Glutamatergic neuron (in vitro differentiated cells): ENCODE measurements around the gene CDKN2B-AS1. TPM values are rescaled to one million over a fixed set of nuclear protein-coding genes. Genes with fewer than 3 reads are reported as not detected.
A peak's percentile ranks its signal among the peaks of the same experiment; 100 is the strongest.

Experiments used
- DNase-seq: peaks from one replicate; pipeline ENCODE4 v3.0.0; 2022
- H3K27ac Mint-ChIP-seq: one replicate; pipeline ENCODE4 v1.8.0; 2020; ENCODE audit warnings: mild to moderate bottlenecking, mixed read lengths, inconsistent platforms; ENCODE audit not compliant: unreplicated experiment
- H3K27me3 Mint-ChIP-seq: one replicate; pipeline ENCODE4 v1.8.0; 2020; ENCODE audit warnings: mild to moderate bottlenecking, moderate library complexity, mixed read lengths, inconsistent platforms; ENCODE audit not compliant: unreplicated experiment
- H3K36me3 Mint-ChIP-seq: one replicate; pipeline ENCODE4 v1.8.0; 2020; ENCODE audit warnings: mild to moderate bottlenecking, mixed read lengths, inconsistent platforms; ENCODE audit not compliant: unreplicated experiment
- H3K4me1 Mint-ChIP-seq: one replicate; pipeline ENCODE4 v1.8.0; 2020; ENCODE audit warnings: mild to moderate bottlenecking, low read depth, mixed read lengths, inconsistent platforms; ENCODE audit not compliant: unreplicated experiment
- H3K4me3 Mint-ChIP-seq: one replicate; pipeline ENCODE4 v1.8.0; 2020; ENCODE audit warnings: mild to moderate bottlenecking, mixed read lengths, inconsistent platforms; ENCODE audit not compliant: unreplicated experiment
- H3K9me3 Mint-ChIP-seq: one replicate; pipeline ENCODE4 v1.8.0; 2020; ENCODE audit warnings: mild to moderate bottlenecking, moderate library complexity, mixed read lengths, inconsistent platforms; ENCODE audit not compliant: unreplicated experiment
- CTCF ChIP-seq: fragments of 200-600 bp; sonication (generic); IDR thresholded peaks from one replicate; pipeline ENCODE4 v1.5.0; 2021; ENCODE audit not compliant: partially characterized antibody, unreplicated experiment
- total RNA-seq: library from RNA; stranded (reverse); fragmentation: NEBNext Ultra II Directional; extraction: Animal tissue kit (Norgen Biotek cat#: 25700); gene quantifications from one replicate; pipeline ENCODE4 v1.2.1, GENCODE V29; 2021; ENCODE audit not compliant: unreplicated experiment

Gene CDKN2B-AS1
- total RNA-seq, 1 donor from 2014 or later: not detected

GRCh38 chr9:21996858-21997257 lies 2.3 kb downstream of the CDKN2B-AS1 start:
- TF ChIP-seq CTCF: no peak
- Mint-ChIP-seq H3K27me3 (peaks cover 21% of the 10 kb centered on the region), H3K27ac (no peak overlapping the region), H3K4me1 (no peaks in the 10 kb centered on the region), H3K36me3 (no peaks in the 10 kb centered on the region), H3K9me3 (no peaks in the 10 kb centered on the region), H3K4me3 (no peak overlapping the region)
- no peak for DNase-seq

- H3K9me3 Mint-ChIP-seq: no peaks in the 10 kb centered on the region
- peaks cover 21% of the 10 kb centered on the region for H3K27me3 Mint-ChIP-seq
- no peaks in the 10 kb centered on the region for H3K4me1 Mint-ChIP-seq
- no peak for DNase-seq
- H3K27ac Mint-ChIP-seq: no peak overlapping the region
- no peak for TF ChIP-seq CTCF
- H3K36me3 Mint-ChIP-seq: no peaks in the 10 kb centered on the region
- H3K4me3 Mint-ChIP-seq: no peak overlapping the region
Observed at GRCh38 chr9:21997480-21997879, 2.9 kb downstream of the CDKN2B-AS1 start.

GRCh38 chr9:21998026-21998425 lies 3.4 kb downstream of the CDKN2B-AS1 start:
- Mint-ChIP-seq H3K36me3 (no peaks in the 10 kb centered on the region), H3K9me3 (no peaks in the 10 kb centered on the region), H3K27me3 (peaks cover 21% of the 10 kb centered on the region), H3K4me3 (no peak overlapping the region), H3K4me1 (no peaks in the 10 kb centered on the region), H3K27ac (no peak overlapping the region)
- DNase-seq: no peak
- no peak for TF ChIP-seq CTCF

GRCh38 chr9:22002038-22002437 lies 7.4 kb downstream of the CDKN2B-AS1 start:
- H3K4me1 Mint-ChIP-seq: peaks cover 9% of the 10 kb centered on the region
- no peaks in the 10 kb centered on the region for H3K36me3 Mint-ChIP-seq
- H3K27ac Mint-ChIP-seq: no peak overlapping the region
- DNase-seq: no peak
- H3K27me3 Mint-ChIP-seq: peaks cover 23% of the 10 kb centered on the region
- no peak for TF ChIP-seq CTCF
- peaks cover 7% of the 10 kb centered on the region for H3K9me3 Mint-ChIP-seq
- no peak overlapping the region for H3K4me3 Mint-ChIP-seq

GRCh38 chr9:22005021-22005701 lies 10.6 kb downstream of the CDKN2B-AS1 start:
- H3K4me3 Mint-ChIP-seq: peak overlapping the region; percentile 87
- peaks cover 10% of the 10 kb centered on the region for H3K9me3 Mint-ChIP-seq
- peak; percentile 6 for TF ChIP-seq CTCF
- no peaks in the 10 kb centered on the region for H3K36me3 Mint-ChIP-seq
- H3K27me3 Mint-ChIP-seq: peaks cover 22% of the 10 kb centered on the region
- H3K4me1 Mint-ChIP-seq: peaks cover 9% of the 10 kb centered on the region
- no peak for DNase-seq
- no peak overlapping the region for H3K27ac Mint-ChIP-seq
